ENCODE measurements around the gene ESR1.

DNA sequence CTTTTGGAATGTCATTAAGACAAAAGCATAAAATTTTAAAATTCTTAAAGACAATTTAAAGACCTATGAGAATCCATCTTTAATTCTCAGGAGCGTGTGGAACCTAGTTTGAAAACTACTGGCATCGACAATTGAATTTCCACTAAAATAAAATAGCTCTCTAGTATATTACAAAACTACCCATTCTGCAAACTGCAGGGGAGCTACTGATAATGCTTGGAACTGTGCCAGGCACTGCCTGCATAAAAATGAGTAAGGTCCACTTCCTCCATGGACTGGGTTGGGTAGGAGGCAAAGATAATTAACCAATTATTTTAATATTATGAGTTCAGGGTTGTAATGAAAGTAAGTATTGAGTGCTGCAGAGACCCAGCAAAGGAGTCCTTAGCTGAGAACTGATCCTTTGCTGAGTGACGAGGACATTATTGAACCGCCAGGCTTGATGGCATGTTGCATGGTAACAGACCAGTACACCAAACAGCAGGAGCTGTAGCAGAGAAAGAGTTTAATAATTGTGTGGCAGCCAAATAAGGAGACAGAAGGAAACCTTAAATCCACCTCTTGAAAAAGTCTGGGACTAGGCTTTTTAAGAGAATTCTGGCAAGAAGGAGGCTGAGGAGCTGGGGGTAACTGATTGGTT is 261.3 kb downstream of the ESR1 start:
- TF ChIP-seq, protein P1, sequence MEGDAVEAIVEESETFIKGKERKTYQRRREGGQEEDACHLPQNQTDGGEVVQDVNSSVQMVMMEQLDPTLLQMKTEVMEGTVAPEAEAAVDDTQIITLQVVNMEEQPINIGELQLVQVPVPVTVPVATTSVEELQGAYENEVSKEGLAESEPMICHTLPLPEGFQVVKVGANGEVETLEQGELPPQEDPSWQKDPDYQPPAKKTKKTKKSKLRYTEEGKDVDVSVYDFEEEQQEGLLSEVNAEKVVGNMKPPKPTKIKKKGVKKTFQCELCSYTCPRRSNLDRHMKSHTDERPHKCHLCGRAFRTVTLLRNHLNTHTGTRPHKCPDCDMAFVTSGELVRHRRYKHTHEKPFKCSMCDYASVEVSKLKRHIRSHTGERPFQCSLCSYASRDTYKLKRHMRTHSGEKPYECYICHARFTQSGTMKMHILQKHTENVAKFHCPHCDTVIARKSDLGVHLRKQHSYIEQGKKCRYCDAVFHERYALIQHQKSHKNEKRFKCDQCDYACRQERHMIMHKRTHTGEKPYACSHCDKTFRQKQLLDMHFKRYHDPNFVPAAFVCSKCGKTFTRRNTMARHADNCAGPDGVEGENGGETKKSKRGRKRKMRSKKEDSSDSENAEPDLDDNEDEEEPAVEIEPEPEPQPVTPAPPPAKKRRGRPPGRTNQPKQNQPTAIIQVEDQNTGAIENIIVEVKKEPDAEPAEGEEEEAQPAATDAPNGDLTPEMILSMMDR (IDR thresholded peaks at IDR 0.05; ENCODE audit: insufficient read depth, low read depth, low read length): no peak
- no peak for TF ChIP-seq EZH2 (IDR thresholded peaks at IDR 0.05; ENCODE audit: insufficient read depth, low read length)
